ENCODE data around the gene HOMER1. TPM values are rescaled to one million over a fixed set of nuclear protein-coding genes. Genes with fewer than 3 reads are reported as not detected.
A peak's percentile ranks its signal among the peaks of the same experiment; 100 is the strongest.

HOMER1 gene
- total and polyA plus RNA-seq, 2 of the 13 experiments (the other 11 are each of a cell fraction or from before 2014, with no cell fraction given): 5.3 to 24.8 TPM

- TF ChIP-seq PBX2 (CRISPR knock-in tag; IDR thresholded peaks at IDR 0.05): no peak
- peak; percentile 90 for TF ChIP-seq BRF2 (CRISPR knock-in tag; IDR thresholded peaks at IDR 0.05)
- TF ChIP-seq YEATS2 (CRISPR knock-in tag; IDR thresholded peaks at IDR 0.05; ENCODE audit: borderline replicate concordance): no peak
- peak; percentile 94; the same call in 1 of the 2 replicates for TF ChIP-seq ZNF709 (CRISPR knock-in tag; IDR thresholded peaks at IDR 0.05)
- peak; percentile 53 for TF ChIP-seq SKI (IDR thresholded peaks at IDR 0.05; ENCODE audit: partially characterized antibody)
- peak; percentile 24 to 42; a peak in 1 of 4 replicates for TF ChIP-seq HMGXB4 (CRISPR knock-in tag; IDR thresholded peaks at IDR 0.05; ENCODE audit: borderline replicate concordance in 1 of 2, low read depth in 1 of 2)
- peak; percentile 90; the same call in 1 of the 2 replicates for TF ChIP-seq ZSCAN31 (CRISPR knock-in tag; IDR thresholded peaks at IDR 0.05; ENCODE audit: low read depth)
- peak; percentile 79 for TF ChIP-seq TBX2 (CRISPR knock-in tag; IDR thresholded peaks at IDR 0.05; ENCODE audit: borderline replicate concordance)
- no peak for TF ChIP-seq ZNF713 (CRISPR knock-in tag; IDR thresholded peaks at IDR 0.05)
- peak; percentile 1; the same call in 1 of the 2 replicates for TF ChIP-seq ZNF768 (CRISPR knock-in tag; IDR thresholded peaks at IDR 0.05)
- TF ChIP-seq ZNF468 (CRISPR knock-in tag; IDR thresholded peaks at IDR 0.05): peak; percentile 85
- TF ChIP-seq ZNF639 (CRISPR knock-in tag; conservative IDR thresholded peaks at IDR 0.05): no peak; the same call in 1 of the 2 replicates
- TF ChIP-seq MEF2D (CRISPR knock-in tag; IDR thresholded peaks at IDR 0.05): no peak
- peak; percentile 74; the same call in 1 of the 2 replicates for TF ChIP-seq NR1H2 (CRISPR knock-in tag; IDR thresholded peaks at IDR 0.05; ENCODE audit: borderline replicate concordance, low read depth)
- TF ChIP-seq ZNF17 (CRISPR knock-in tag; IDR thresholded peaks at IDR 0.05): no peak
- TF ChIP-seq, protein P1, sequence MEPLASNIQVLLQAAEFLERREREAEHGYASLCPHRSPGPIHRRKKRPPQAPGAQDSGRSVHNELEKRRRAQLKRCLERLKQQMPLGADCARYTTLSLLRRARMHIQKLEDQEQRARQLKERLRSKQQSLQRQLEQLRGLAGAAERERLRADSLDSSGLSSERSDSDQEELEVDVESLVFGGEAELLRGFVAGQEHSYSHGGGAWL (CRISPR knock-in tag; IDR thresholded peaks at IDR 0.05): no peak; the same call in 1 of the 2 replicates
- no peak for TF ChIP-seq ZKSCAN1 (IDR thresholded peaks at IDR 0.05; ENCODE audit: low read length)
- peak; percentile 77; the same call in 1 of the 2 replicates for TF ChIP-seq ZNF446 (CRISPR knock-in tag; IDR thresholded peaks at IDR 0.05)
- no peak for TF ChIP-seq NAIF1 (CRISPR knock-in tag; IDR thresholded peaks at IDR 0.05; ENCODE audit: borderline replicate concordance)
- 0 out of 2 replicates have a peak, but pooled peaks have one; percentile 34 for TF ChIP-seq ZNF138 (CRISPR knock-in tag; IDR thresholded peaks at IDR 0.05; ENCODE audit: low read depth)
- TF ChIP-seq BRD4 (CRISPR knock-in tag; IDR thresholded peaks at IDR 0.05): 0 out of 2 replicates have a peak, but pooled peaks have one; percentile 5
These were observed at the start of gene HOMER1 (continued) for GRCh38 chr5:79513704-79514390.
